HepG2 (cell line): ENCODE measurements around the gene PTGIS. TPM values are rescaled to one million over a fixed set of nuclear protein-coding genes. Genes with fewer than 3 reads are reported as not detected.

Experiments
- GATAD2A ChIP-seq: IDR thresholded peaks from 2 replicates; pipeline ENCODE4 v1.6.1; 2016
- IRX3 ChIP-seq: sonication (generic); formaldehyde crosslinking; IDR thresholded peaks from 2 replicates; pipeline ENCODE4 v1.8.1; 2023; ENCODE audit warnings: mild to moderate bottlenecking, low read depth, missing genetic modification reagents, borderline replicate concordance
- KAT8 ChIP-seq: IDR thresholded peaks from 2 replicates; pipeline ENCODE4 v1.6.1; 2016; ENCODE audit warnings: missing genetic modification reagents, missing compliant biosample characterization
- MTA1 ChIP-seq: sonication (generic); formaldehyde crosslinking; IDR thresholded peaks from 2 replicates; pipeline ENCODE4 v1.4.0; 2020; ENCODE audit warnings: missing genetic modification reagents, mild to moderate bottlenecking, borderline replicate concordance
- NFKB2 ChIP-seq: sonication (generic); formaldehyde crosslinking; IDR thresholded peaks from 2 replicates; pipeline ENCODE4 v1.4.0; 2020; ENCODE audit warnings: missing genetic modification reagents, borderline replicate concordance
- RBM22 ChIP-seq: fragments of 200-400 bp; formaldehyde crosslinking; optimal IDR thresholded peaks from 2 replicates; pipeline ENCODE3; 2017; ENCODE audit warnings: mild to moderate bottlenecking, low read length, moderate library complexity
- TEAD3 ChIP-seq: optimal IDR thresholded peaks from 2 replicates; pipeline ENCODE3; 2016; ENCODE audit warnings: borderline replicate concordance
- ZNF17 ChIP-seq: sonication (generic); formaldehyde crosslinking; IDR thresholded peaks from 2 replicates; pipeline ENCODE4 v1.5.0; 2020; ENCODE audit warnings: mild to moderate bottlenecking, missing genetic modification reagents
- ZNF251 ChIP-seq: sonication (generic); formaldehyde crosslinking; IDR thresholded peaks from 2 replicates; pipeline ENCODE4 v1.9.0; 2021; ENCODE audit warnings: mild to moderate bottlenecking, missing genetic modification reagents
- ZNF264 ChIP-seq: sonication (generic); formaldehyde crosslinking; IDR thresholded peaks from 2 replicates; pipeline ENCODE4 v1.4.0; 2020; ENCODE audit warnings: missing genetic modification reagents
- ZNF367 ChIP-seq: sonication (generic); formaldehyde crosslinking; IDR thresholded peaks from 2 replicates; pipeline ENCODE4 v1.4.0; 2020; ENCODE audit warnings: missing genetic modification reagents, borderline replicate concordance
- ZNF615 ChIP-seq: sonication (generic); formaldehyde crosslinking; IDR thresholded peaks from 2 replicates; pipeline ENCODE4 v1.5.0; 2020; ENCODE audit warnings: mild to moderate bottlenecking, missing genetic modification reagents, borderline replicate concordance
- polyA plus RNA-seq, 8 experiments: library from polyadenylated mRNA; depleted of rRNA in 3 of 8; stranded (reverse) in 7 of 8; unstranded in 1 of 8; fragments of >200 nt; fragmentation: Illumina TruSeq in 4 of 8; extraction: Trizol in 4 of 8; gene quantifications; 2 replicates each; pipeline versions ENCODE4 v1.2.1 to v1.2.3, GENCODE V29; 2011 to 2016; ENCODE audit warnings: low read depth in 4 of 8, missing spikeins in 1 of 8, mixed read lengths in 1 of 8; ENCODE audit not compliant: insufficient read depth in 1 of 8
- total RNA-seq, 5 experiments: library from RNA; depleted of rRNA; stranded (reverse); fragments of >200 nt; fragmentation: Illumina TruSeq; extraction: Trizol; gene quantifications; 2 replicates each; pipeline ENCODE4 v1.2.3, GENCODE V29; 2016; ENCODE audit warnings: low read depth in 1 of 5
- TF ChIP-seq, protein P1 (sequence below): IDR thresholded peaks from 2 replicates; pipeline ENCODE4 v1.4.0; 2020; ENCODE audit warnings: mild to moderate bottlenecking, missing genetic modification reagents
- TF ChIP-seq, protein P2 (sequence below): sonication (generic); formaldehyde crosslinking; IDR thresholded peaks from 2 replicates; pipeline ENCODE4 v1.8.1; 2023; ENCODE audit warnings: mild to moderate bottlenecking, missing genetic modification reagents
- TF ChIP-seq, protein P3 (sequence below): IDR thresholded peaks from 2 replicates; pipeline ENCODE4 v1.6.1; 2016
- TF ChIP-seq, protein P4 (sequence below): conservative IDR thresholded peaks from 2 replicates; pipeline ENCODE4 v1.6.1; 2018; ENCODE audit warnings: missing genetic modification reagents
- TF ChIP-seq, protein P5 (sequence below): sonication (generic); formaldehyde crosslinking; IDR thresholded peaks from 2 replicates; pipeline ENCODE4 v1.4.0; 2020; ENCODE audit warnings: missing genetic modification reagents, borderline replicate concordance
- TF ChIP-seq, protein P6 (sequence below): sonication (generic); formaldehyde crosslinking; IDR thresholded peaks from 2 replicates; pipeline ENCODE4 v1.4.0; 2020; ENCODE audit warnings: missing genetic modification reagents

The PTGIS gene
- total and polyA plus RNA-seq, 2 of the 13 experiments (the other 11 are each of a cell fraction or from before 2014, with no cell fraction given): not detected

DNA sequence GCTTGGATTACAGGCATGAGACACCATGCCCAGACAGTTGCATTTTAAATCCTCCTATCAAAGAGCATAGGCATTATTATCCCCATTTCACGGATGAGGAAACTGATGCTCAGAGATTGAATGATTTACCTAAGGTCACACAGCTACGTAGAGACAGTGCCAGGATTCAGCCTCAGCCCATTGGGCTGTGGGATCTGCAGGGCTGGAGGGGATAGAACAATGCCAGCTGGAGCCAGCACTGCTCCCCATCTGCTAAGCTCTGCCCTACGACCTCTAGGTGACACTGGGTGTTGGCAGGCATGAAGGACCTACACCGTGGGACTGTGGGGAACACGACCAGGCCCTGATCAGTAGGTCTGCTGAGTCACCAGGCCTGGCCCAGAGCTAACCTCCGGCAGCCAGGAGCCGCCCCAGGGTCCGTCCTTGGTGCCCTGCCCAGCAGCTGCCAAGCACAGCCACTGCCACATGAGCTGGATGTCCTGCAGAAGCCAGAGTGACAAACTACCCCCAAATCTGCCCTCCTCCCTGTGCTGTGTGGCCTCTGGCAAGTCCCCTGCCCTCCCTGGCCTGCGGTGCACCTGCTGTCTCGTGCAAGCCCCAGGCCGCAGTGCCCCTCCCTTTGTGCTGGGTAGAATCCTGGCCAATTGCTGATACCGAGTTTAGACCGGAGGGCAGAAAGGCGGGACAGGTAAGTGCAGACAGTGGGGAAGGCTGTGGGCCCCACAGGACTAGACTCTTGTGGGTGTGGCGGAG lies 47.6 kb upstream of the PTGIS start (continued):
- TF ChIP-seq, protein P1, sequence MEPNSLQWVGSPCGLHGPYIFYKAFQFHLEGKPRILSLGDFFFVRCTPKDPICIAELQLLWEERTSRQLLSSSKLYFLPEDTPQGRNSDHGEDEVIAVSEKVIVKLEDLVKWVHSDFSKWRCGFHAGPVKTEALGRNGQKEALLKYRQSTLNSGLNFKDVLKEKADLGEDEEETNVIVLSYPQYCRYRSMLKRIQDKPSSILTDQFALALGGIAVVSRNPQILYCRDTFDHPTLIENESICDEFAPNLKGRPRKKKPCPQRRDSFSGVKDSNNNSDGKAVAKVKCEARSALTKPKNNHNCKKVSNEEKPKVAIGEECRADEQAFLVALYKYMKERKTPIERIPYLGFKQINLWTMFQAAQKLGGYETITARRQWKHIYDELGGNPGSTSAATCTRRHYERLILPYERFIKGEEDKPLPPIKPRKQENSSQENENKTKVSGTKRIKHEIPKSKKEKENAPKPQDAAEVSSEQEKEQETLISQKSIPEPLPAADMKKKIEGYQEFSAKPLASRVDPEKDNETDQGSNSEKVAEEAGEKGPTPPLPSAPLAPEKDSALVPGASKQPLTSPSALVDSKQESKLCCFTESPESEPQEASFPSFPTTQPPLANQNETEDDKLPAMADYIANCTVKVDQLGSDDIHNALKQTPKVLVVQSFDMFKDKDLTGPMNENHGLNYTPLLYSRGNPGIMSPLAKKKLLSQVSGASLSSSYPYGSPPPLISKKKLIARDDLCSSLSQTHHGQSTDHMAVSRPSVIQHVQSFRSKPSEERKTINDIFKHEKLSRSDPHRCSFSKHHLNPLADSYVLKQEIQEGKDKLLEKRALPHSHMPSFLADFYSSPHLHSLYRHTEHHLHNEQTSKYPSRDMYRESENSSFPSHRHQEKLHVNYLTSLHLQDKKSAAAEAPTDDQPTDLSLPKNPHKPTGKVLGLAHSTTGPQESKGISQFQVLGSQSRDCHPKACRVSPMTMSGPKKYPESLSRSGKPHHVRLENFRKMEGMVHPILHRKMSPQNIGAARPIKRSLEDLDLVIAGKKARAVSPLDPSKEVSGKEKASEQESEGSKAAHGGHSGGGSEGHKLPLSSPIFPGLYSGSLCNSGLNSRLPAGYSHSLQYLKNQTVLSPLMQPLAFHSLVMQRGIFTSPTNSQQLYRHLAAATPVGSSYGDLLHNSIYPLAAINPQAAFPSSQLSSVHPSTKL: no peak; the same call in 1 of the 2 replicates
- TF ChIP-seq, protein P2, sequence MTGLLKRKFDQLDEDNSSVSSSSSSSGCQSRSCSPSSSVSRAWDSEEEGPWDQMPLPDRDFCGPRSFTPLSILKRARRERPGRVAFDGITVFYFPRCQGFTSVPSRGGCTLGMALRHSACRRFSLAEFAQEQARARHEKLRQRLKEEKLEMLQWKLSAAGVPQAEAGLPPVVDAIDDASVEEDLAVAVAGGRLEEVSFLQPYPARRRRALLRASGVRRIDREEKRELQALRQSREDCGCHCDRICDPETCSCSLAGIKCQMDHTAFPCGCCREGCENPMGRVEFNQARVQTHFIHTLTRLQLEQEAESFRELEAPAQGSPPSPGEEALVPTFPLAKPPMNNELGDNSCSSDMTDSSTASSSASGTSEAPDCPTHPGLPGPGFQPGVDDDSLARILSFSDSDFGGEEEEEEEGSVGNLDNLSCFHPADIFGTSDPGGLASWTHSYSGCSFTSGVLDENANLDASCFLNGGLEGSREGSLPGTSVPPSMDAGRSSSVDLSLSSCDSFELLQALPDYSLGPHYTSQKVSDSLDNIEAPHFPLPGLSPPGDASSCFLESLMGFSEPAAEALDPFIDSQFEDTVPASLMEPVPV (CRISPR knock-in tag): no peak
- TF ChIP-seq IRX3 (CRISPR knock-in tag) (no peak), NFKB2 (0 out of 2 replicates have a peak, but pooled peaks have one; percentile 67), KAT8 (no peak), ZNF615 (no peak), ZNF251 (no peak), ZNF367 (CRISPR knock-in tag) (no peak), TEAD3 (CRISPR knock-in tag) (peak; percentile 37), RBM22 (no peak), ZNF17 (CRISPR knock-in tag) (no peak), MTA1 (no peak), ZNF264 (CRISPR knock-in tag) (no peak), GATAD2A (CRISPR knock-in tag) (no peak)
- TF ChIP-seq, protein P3, sequence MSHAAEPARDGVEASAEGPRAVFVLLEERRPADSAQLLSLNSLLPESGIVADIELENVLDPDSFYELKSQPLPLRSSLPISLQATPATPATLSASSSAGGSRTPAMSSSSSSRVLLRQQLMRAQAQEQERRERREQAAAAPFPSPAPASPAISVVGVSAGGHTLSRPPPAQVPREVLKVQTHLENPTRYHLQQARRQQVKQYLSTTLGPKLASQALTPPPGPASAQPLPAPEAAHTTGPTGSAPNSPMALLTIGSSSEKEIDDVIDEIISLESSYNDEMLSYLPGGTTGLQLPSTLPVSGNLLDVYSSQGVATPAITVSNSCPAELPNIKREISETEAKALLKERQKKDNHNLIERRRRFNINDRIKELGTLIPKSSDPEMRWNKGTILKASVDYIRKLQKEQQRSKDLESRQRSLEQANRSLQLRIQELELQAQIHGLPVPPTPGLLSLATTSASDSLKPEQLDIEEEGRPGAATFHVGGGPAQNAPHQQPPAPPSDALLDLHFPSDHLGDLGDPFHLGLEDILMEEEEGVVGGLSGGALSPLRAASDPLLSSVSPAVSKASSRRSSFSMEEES: no peak
- TF ChIP-seq, protein P4, sequence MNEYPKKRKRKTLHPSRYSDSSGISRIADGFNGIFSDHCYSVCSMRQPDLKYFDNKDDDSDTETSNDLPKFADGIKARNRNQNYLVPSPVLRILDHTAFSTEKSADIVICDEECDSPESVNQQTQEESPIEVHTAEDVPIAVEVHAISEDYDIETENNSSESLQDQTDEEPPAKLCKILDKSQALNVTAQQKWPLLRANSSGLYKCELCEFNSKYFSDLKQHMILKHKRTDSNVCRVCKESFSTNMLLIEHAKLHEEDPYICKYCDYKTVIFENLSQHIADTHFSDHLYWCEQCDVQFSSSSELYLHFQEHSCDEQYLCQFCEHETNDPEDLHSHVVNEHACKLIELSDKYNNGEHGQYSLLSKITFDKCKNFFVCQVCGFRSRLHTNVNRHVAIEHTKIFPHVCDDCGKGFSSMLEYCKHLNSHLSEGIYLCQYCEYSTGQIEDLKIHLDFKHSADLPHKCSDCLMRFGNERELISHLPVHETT (CRISPR knock-in tag): no peak
- TF ChIP-seq, protein P5, sequence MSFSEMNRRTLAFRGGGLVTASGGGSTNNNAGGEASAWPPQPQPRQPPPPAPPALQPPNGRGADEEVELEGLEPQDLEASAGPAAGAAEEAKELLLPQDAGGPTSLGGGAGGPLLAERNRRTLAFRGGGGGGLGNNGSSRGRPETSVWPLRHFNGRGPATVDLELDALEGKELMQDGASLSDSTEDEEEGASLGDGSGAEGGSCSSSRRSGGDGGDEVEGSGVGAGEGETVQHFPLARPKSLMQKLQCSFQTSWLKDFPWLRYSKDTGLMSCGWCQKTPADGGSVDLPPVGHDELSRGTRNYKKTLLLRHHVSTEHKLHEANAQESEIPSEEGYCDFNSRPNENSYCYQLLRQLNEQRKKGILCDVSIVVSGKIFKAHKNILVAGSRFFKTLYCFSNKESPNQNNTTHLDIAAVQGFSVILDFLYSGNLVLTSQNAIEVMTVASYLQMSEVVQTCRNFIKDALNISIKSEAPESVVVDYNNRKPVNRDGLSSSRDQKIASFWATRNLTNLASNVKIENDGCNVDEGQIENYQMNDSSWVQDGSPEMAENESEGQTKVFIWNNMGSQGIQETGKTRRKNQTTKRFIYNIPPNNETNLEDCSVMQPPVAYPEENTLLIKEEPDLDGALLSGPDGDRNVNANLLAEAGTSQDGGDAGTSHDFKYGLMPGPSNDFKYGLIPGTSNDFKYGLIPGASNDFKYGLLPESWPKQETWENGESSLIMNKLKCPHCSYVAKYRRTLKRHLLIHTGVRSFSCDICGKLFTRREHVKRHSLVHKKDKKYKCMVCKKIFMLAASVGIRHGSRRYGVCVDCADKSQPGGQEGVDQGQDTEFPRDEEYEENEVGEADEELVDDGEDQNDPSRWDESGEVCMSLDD (CRISPR knock-in tag): no peak
- TF ChIP-seq, protein P6, sequence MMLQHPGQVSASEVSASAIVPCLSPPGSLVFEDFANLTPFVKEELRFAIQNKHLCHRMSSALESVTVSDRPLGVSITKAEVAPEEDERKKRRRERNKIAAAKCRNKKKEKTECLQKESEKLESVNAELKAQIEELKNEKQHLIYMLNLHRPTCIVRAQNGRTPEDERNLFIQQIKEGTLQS: 0 out of 2 replicates have a peak, but pooled peaks have one; percentile 57
